HG02885 (cell line): ENCODE data around the gene KRT17.
"Not testable (repeated sequence)": the region's sequence is repeated elsewhere in the genome, so short reads cannot be mapped to it uniquely, and the experiment has no call there.

Experiments
- ATAC-seq: cut with Tn5 transposase; IDR thresholded peaks from one replicate; pipeline ENCODE4 v1.9.1; 2021; ENCODE audit warnings: mild to moderate bottlenecking; ENCODE audit not compliant: unreplicated experiment, poor library complexity

KRT17 gene

GRCh38 chr17:41636652-41637051, 12.3 kb upstream of the KRT17 start:
- no peak for ATAC-seq

- no peak for ATAC-seq
These were observed 11.0 kb upstream of the KRT17 start for GRCh38 chr17:41635121-41636097.

GRCh38 chr17:41634639-41635038, 10.3 kb upstream of the KRT17 start:
- ATAC-seq: no peak

- no peak for ATAC-seq
These were observed 9.3 kb upstream of the KRT17 start for GRCh38 chr17:41633556-41634199.

GRCh38 chr17:41632482-41633105, 8.2 kb upstream of the KRT17 start:
- no peak for ATAC-seq

GRCh38 chr17:41631898-41632285, 7.5 kb upstream of the KRT17 start:
- ATAC-seq: no peak

GRCh38 chr17:41631025-41631897, 6.9 kb upstream of the KRT17 start:
- ATAC-seq: no peak

GRCh38 chr17:41629826-41630670, 5.7 kb upstream of the KRT17 start:
- ATAC-seq: no peak

GRCh38 chr17:41629316-41629715, 4.9 kb upstream of the KRT17 start:
- ATAC-seq: no peak

- ATAC-seq: not testable (repeated sequence)
These were observed 4.4 kb upstream of the KRT17 start for GRCh38 chr17:41628621-41629255.

- ATAC-seq: not testable (repeated sequence)
These were observed 3.6 kb upstream of the KRT17 start for GRCh38 chr17:41628073-41628370.

GRCh38 chr17:41627316-41628072, 3.1 kb upstream of the KRT17 start:
- no peak for ATAC-seq

- not testable (repeated sequence) for ATAC-seq
These were observed 2.5 kb upstream of the KRT17 start for GRCh38 chr17:41626914-41627295.

GRCh38 chr17:41626028-41626913, 1.9 kb upstream of the KRT17 start:
- ATAC-seq: not testable (repeated sequence)

GRCh38 chr17:41625602-41626001, 1.2 kb upstream of the KRT17 start:
- no peak for ATAC-seq

- ATAC-seq: not testable (repeated sequence)
These were observed 1.1 kb downstream of the KRT17 start for GRCh38 chr17:41623184-41623861.
